Measurements from ENCODE around the gene DRD3. TPM values are rescaled to one million over a fixed set of nuclear protein-coding genes. Genes with fewer than 3 reads are reported as not detected.

The DRD3 gene
- total RNA-seq, 1 donor from 2014 or later = not detected

- no peaks in the 10 kb centered on the region for H3K9me3 ChIP-seq
- no peaks in the 10 kb centered on the region for H3K36me3 ChIP-seq
- H3K27ac ChIP-seq = no peak overlapping the region
- ATAC-seq (no peak), DNase-seq (no peak)
- peaks cover 2% of the 10 kb centered on the region for H3K4me1 ChIP-seq
- intact Hi-C loops (cut with DNase I) = no loop called here
- H3K4me3 ChIP-seq = no peak overlapping the region
- no peak for TF ChIP-seq CTCF (IDR thresholded peaks at IDR 0.05)
- H3K27me3 ChIP-seq = no peaks in the 10 kb centered on the region
Observed at GRCh38 chr3:114207768-114208167, 28.9 kb upstream of the DRD3 start.

DNA sequence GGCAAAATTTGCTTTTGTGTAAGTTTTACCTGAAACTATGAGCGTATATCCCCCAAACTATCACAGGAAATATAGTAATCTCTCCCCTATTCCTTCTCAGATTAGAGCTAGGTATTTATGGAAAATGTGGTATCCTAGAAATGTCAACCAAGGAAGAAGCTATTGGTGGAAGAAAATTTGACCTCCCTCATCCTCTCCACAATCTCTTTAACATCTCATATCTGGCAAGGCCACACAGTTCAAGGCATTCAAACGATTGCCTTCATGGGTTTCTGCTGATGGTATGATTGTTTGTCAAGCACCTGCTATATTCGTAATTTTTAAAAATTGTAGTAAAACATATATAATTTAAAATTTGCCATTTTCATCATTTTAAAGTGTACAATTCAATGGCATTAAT lies 27.5 kb upstream of the DRD3 start:
- Histone ChIP-seq H3K4me1 (no peaks in the 10 kb centered on the region), H3K27me3 (no peaks in the 10 kb centered on the region), H3K4me3 (no peak overlapping the region), H3K36me3 (no peaks in the 10 kb centered on the region), H3K27ac (no peak overlapping the region), H3K9me3 (no peaks in the 10 kb centered on the region)
- no peak for TF ChIP-seq CTCF (IDR thresholded peaks at IDR 0.05)
- ATAC-seq (no peak), DNase-seq (no peak)
- intact Hi-C loops (cut with DNase I) = no loop called here

- H3K27ac ChIP-seq = no peak overlapping the region
- ATAC-seq (no peak), DNase-seq (no peak)
- H3K4me3 ChIP-seq = no peak overlapping the region
- H3K36me3 ChIP-seq = no peaks in the 10 kb centered on the region
- no peak for TF ChIP-seq CTCF (IDR thresholded peaks at IDR 0.05)
- H3K27me3 ChIP-seq = no peaks in the 10 kb centered on the region
- no peaks in the 10 kb centered on the region for H3K9me3 ChIP-seq
- intact Hi-C loops (cut with DNase I) = no loop called here
- H3K4me1 ChIP-seq = no peaks in the 10 kb centered on the region
Observed at GRCh38 chr3:114205541-114205940, 26.7 kb upstream of the DRD3 start.

- no peak for TF ChIP-seq CTCF (IDR thresholded peaks at IDR 0.05)
- DNase-seq (no peak), ATAC-seq (no peak)
- intact Hi-C loops (cut with DNase I) = no loop called here
- Histone ChIP-seq H3K4me3 (no peak overlapping the region), H3K27ac (no peak overlapping the region), H3K27me3 (no peaks in the 10 kb centered on the region), H3K36me3 (no peaks in the 10 kb centered on the region), H3K9me3 (no peaks in the 10 kb centered on the region), H3K4me1 (no peaks in the 10 kb centered on the region)
Observed at GRCh38 chr3:114194750-114195149, 15.9 kb upstream of the DRD3 start.

DNA sequence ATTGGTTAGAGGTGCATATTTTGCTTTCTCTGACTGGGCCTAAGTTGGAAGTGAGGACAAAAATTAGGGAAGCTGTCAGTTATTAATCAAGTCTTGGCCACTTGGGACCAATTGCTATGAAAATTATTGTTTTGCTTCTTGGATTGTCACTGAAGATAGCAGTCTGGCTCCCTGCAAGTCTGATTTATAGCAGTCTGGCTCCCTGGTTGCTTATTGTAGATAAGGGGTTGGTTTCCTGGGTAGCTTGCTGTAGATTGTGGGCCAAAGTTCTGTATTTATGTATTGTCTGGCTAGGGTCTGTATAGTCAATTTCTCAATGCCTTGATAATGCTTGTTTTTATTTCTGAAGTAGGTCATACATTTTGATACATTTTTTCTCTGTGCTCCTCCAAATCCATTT lies 13.3 kb upstream of the DRD3 start:
- DNase-seq = no peak
- intact Hi-C loops (cut with DNase I) = no loop called here
- TF ChIP-seq CTCF (IDR thresholded peaks at IDR 0.05) = no peak

GRCh38 chr3:114186501-114186900 lies 7.6 kb upstream of the DRD3 start:
- no peak overlapping the region for H3K4me3 ChIP-seq
- H3K27me3 ChIP-seq = no peaks in the 10 kb centered on the region
- ATAC-seq = no peak
- no peak for TF ChIP-seq CTCF (IDR thresholded peaks at IDR 0.05)
- H3K36me3 ChIP-seq = no peaks in the 10 kb centered on the region
- H3K4me1 ChIP-seq = no peaks in the 10 kb centered on the region
- DNase-seq = no peak
- peaks cover 6% of the 10 kb centered on the region for H3K9me3 ChIP-seq
- intact Hi-C loops (cut with DNase I) = no loop called here
- no peak overlapping the region for H3K27ac ChIP-seq

More for the DNA sequence above, 13.3 kb upstream of the DRD3 start:
- Histone ChIP-seq H3K27ac (no peak overlapping the region), H3K9me3 (no peaks in the 10 kb centered on the region), H3K27me3 (no peaks in the 10 kb centered on the region), H3K36me3 (no peaks in the 10 kb centered on the region), H3K4me3 (no peak overlapping the region), H3K4me1 (no peaks in the 10 kb centered on the region)
- ATAC-seq = no peak

Measured in upper lobe of right lung (tissue), 1 donor.